Natural killer cell (primary cell): ENCODE data around the gene CD300H. TPM values are rescaled to one million over a fixed set of nuclear protein-coding genes. Genes with fewer than 3 reads are reported as not detected.

Experiments
- ATAC-seq, 3 donors: fragments of 150-1000 bp in 2 of 3; fragments of 200-7000 bp in 1 of 3; cut with Tn5 transposase; 1 replicate in 1 of 3; 2 replicates in 2 of 3; pipeline ENCODE4 v1.10.0; 2021; ENCODE audit warnings: mild to moderate bottlenecking in 2 of 3, moderate library complexity in 2 of 3
- DNase-seq, 2 donors: peaks; one replicate each; pipeline versions ENCODE4 v3.0.0 to v3.0.0-alpha.2; 2013 to 2021; ENCODE audit warnings: mixed read lengths in 1 of 2
- H3K27ac ChIP-seq: one replicate; pipeline ENCODE4 v1.5.1; 2013; ENCODE audit warnings: mild to moderate bottlenecking, low read length
- H3K27me3 ChIP-seq: one replicate; pipeline ENCODE4 v1.6.1; 2013; ENCODE audit warnings: low read length; ENCODE audit not compliant: control insufficient read depth, insufficient read depth
- H3K36me3 ChIP-seq: one replicate; pipeline ENCODE4 v1.6.1; 2013; ENCODE audit warnings: low read length; ENCODE audit not compliant: control insufficient read depth, insufficient read depth
- H3K4me1 ChIP-seq: one replicate; pipeline ENCODE4 v1.6.1; 2013; ENCODE audit warnings: low read length; ENCODE audit not compliant: control insufficient read depth, insufficient read depth
- H3K4me3 ChIP-seq: one replicate; pipeline ENCODE4 v1.5.1; 2013; ENCODE audit warnings: low read length
- H3K9me3 ChIP-seq: one replicate; pipeline ENCODE4 v1.6.1; 2013; ENCODE audit warnings: low read length; ENCODE audit not compliant: control insufficient read depth, insufficient read depth
- H3K27ac Mint-ChIP-seq, 2 donors: one replicate each; pipeline ENCODE4 v1.8.0; 2022; ENCODE audit warnings: mild to moderate bottlenecking in 2 of 2, mixed read lengths in 2 of 2, moderate library complexity in 1 of 2
- H3K27me3 Mint-ChIP-seq, 2 donors: one replicate each; pipeline ENCODE4 v1.8.0; 2022; ENCODE audit warnings: low read depth in 2 of 2, mixed read lengths in 2 of 2
- H3K36me3 Mint-ChIP-seq: one replicate; pipeline ENCODE4 v1.8.0; 2022; ENCODE audit warnings: mixed read lengths
- H3K4me1 Mint-ChIP-seq, 2 donors: one replicate each; pipeline ENCODE4 v1.8.0; 2022; ENCODE audit warnings: mixed read lengths in 2 of 2
- H3K4me3 Mint-ChIP-seq: one replicate; pipeline ENCODE4 v1.8.0; 2022; ENCODE audit warnings: mild to moderate bottlenecking, moderate library complexity, mixed read lengths
- H3K9me3 Mint-ChIP-seq, 2 donors: one replicate each; pipeline ENCODE4 v1.8.0; 2022; ENCODE audit warnings: mixed read lengths in 2 of 2
- CTCF ChIP-seq: fragments of 200-600 bp; IDR thresholded peaks from one replicate; pipeline ENCODE4 v1.8.0; 2022; ENCODE audit warnings: antibody characterized with exemption
- WGBS: methylation state at CpG from one replicate; pipeline ENCODE4 v1.1.7; 2013; ENCODE audit warnings: missing lambda C conversion rate; ENCODE audit not compliant: insufficient coverage; 5-methylcytosine and 5-hydroxymethylcytosine counted together
- intact Hi-C: fragments of 100-400 bp; cut with micrococcal nuclease; formaldehyde crosslinking; loops from one replicate; pipeline ENCODE4 v1.14.2; 2022
- total RNA-seq, 4 donors: library from RNA; stranded (reverse); fragments of 120-200 nt in 1 of 4; gene quantifications; one replicate each; pipeline versions ENCODE4 v1.2.3 to v1.2.4, GENCODE V29; 2013 to 2022

CD300H gene
- total RNA-seq, 3 donors from 2014 or later (not counting 1 experiment from before 2014, with no cell fraction given), result 0.90 to 9.3 TPM; not detected in 1

- Mint-ChIP-seq H3K4me1 (peaks cover 29 to 54% of the 10 kb centered on the region in 2 donors), H3K27ac (peak overlapping the region; percentile 71 to 77), H3K36me3 (no peaks in the 10 kb centered on the region), H3K27me3 (no peaks in the 10 kb centered on the region), H3K9me3 (peaks cover 0 to 5% of the 10 kb centered on the region in 2 donors), H3K4me3 (no peak overlapping the region)
- intact Hi-C loops, result no loop called here
- no peak overlapping the region for H3K27ac ChIP-seq
- no peak for TF ChIP-seq CTCF
- peaks cover 37% of the 10 kb centered on the region for H3K4me1 ChIP-seq
- no peak overlapping the region for H3K4me3 ChIP-seq
- H3K27me3 ChIP-seq, result no peaks in the 10 kb centered on the region
- DNase-seq, result no peak
- 89% methylated on average over 3 of the region's 3 CpGs for WGBS
- peaks cover 3% of the 10 kb centered on the region for H3K36me3 ChIP-seq
- H3K9me3 ChIP-seq, result peaks cover 9% of the 10 kb centered on the region
- ATAC-seq, result no peak
Measured at GRCh38 chr17:74523308-74523707, 44.0 kb downstream of the CD300H start.

GRCh38 chr17:74522381-74523105 is 44.8 kb downstream of the CD300H start:
- no peaks in the 10 kb centered on the region for H3K27me3 ChIP-seq
- TF ChIP-seq CTCF, result no peak
- peaks cover 29 to 53% of the 10 kb centered on the region in 2 donors for H3K4me1 Mint-ChIP-seq
- ATAC-seq, result no peak
- H3K4me3 ChIP-seq, result no peak overlapping the region
- WGBS, result 92% methylated on average over 10 of the region's 10 CpGs
- H3K4me3 Mint-ChIP-seq, result no peak overlapping the region
- no peaks in the 10 kb centered on the region for H3K27me3 Mint-ChIP-seq
- H3K9me3 Mint-ChIP-seq, result peaks cover 0 to 5% of the 10 kb centered on the region in 2 donors
- peaks cover 37% of the 10 kb centered on the region for H3K4me1 ChIP-seq
- peak overlapping the region; percentile 81 for H3K27ac ChIP-seq
- peaks cover 3% of the 10 kb centered on the region for H3K36me3 ChIP-seq
- peak overlapping the region; percentile 77 to 86 for H3K27ac Mint-ChIP-seq
- intact Hi-C loops, result no loop called here
- peaks cover 9% of the 10 kb centered on the region for H3K9me3 ChIP-seq
- H3K36me3 Mint-ChIP-seq, result no peaks in the 10 kb centered on the region
- no peak for DNase-seq

- peaks cover 29 to 53% of the 10 kb centered on the region in 2 donors for H3K4me1 Mint-ChIP-seq
- peaks cover 3% of the 10 kb centered on the region for H3K36me3 ChIP-seq
- peak overlapping the region; percentile 28 for H3K4me3 Mint-ChIP-seq
- DNase-seq (peak; percentile 39 to 46), ATAC-seq (peak; percentile 71 to 92 (median 80))
- peak overlapping the region; percentile 77 to 86 for H3K27ac Mint-ChIP-seq
- no peaks in the 10 kb centered on the region for H3K27me3 ChIP-seq
- no peaks in the 10 kb centered on the region for H3K27me3 Mint-ChIP-seq
- no peak overlapping the region for H3K4me3 ChIP-seq
- H3K36me3 Mint-ChIP-seq, result no peaks in the 10 kb centered on the region
- H3K9me3 Mint-ChIP-seq, result peaks cover 0 to 5% of the 10 kb centered on the region in 2 donors
- WGBS, result 0% methylated on average over 8 of the region's 9 CpGs
- TF ChIP-seq CTCF, result no peak
- H3K9me3 ChIP-seq, result peaks cover 9% of the 10 kb centered on the region
- intact Hi-C loops, result loop anchor here (2.0 kb wide), 1 partner anchor 47 kb away; no protein-coding TSS in a partner anchor
- peaks cover 37% of the 10 kb centered on the region for H3K4me1 ChIP-seq
- peak overlapping the region; percentile 81 for H3K27ac ChIP-seq
Measured at GRCh38 chr17:74521701-74522201, 45.6 kb downstream of the CD300H start.
